ENCODE results near the gene MYH14.

GRCh38 chr19:50162988-50163387 is 40.4 kb upstream of the MYH14 start, which contains the start of gene IZUMO2:
- TF ChIP-seq EP300 (IDR thresholded peaks at IDR 0.05), result no peak
- TF ChIP-seq, protein P1, sequence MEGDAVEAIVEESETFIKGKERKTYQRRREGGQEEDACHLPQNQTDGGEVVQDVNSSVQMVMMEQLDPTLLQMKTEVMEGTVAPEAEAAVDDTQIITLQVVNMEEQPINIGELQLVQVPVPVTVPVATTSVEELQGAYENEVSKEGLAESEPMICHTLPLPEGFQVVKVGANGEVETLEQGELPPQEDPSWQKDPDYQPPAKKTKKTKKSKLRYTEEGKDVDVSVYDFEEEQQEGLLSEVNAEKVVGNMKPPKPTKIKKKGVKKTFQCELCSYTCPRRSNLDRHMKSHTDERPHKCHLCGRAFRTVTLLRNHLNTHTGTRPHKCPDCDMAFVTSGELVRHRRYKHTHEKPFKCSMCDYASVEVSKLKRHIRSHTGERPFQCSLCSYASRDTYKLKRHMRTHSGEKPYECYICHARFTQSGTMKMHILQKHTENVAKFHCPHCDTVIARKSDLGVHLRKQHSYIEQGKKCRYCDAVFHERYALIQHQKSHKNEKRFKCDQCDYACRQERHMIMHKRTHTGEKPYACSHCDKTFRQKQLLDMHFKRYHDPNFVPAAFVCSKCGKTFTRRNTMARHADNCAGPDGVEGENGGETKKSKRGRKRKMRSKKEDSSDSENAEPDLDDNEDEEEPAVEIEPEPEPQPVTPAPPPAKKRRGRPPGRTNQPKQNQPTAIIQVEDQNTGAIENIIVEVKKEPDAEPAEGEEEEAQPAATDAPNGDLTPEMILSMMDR (IDR thresholded peaks at IDR 0.05), result no peak
